Measurements from ENCODE around the gene PLEKHH2.

The PLEKHH2 gene

DNA sequence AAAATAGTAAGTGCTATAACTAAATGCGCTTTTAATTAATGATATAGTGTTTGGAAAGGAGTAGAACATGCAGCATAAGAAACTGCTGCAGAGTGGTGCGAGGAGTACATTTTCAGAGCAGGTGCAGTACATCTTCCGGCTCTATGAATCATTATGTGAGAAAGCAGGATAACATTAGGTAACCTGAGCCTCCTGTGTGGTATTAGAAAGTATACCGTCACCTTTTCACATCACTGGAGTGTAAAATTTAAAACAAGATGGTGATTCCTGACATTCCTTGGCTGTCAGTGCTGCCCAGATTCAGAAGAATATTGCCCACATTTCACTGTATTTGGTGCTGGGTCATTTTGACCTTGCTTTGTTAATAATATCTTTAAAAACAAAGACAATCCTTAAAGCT, 128.9 kb downstream of the PLEKHH2 start:
- no peak overlapping the region for H2AFZ ChIP-seq (ENCODE audit: low read depth, low read length)
- H4K91ac ChIP-seq (ENCODE audit: low read length): no peak overlapping the region
- no peak for DNase-seq
- H3K23ac ChIP-seq (ENCODE audit: low read length in 2 of 2): no peak overlapping the region
- no peak overlapping the region for H2BK120ac ChIP-seq (ENCODE audit: low read depth, low read length)
- no peak overlapping the region for H2BK15ac ChIP-seq (ENCODE audit: low read depth, poor library complexity, severe bottlenecking)
- H3K9me3 ChIP-seq (ENCODE audit: control insufficient read depth, low read length): no peaks in the 10 kb centered on the region
- no peaks in the 10 kb centered on the region for H3K27me3 ChIP-seq (ENCODE audit: control insufficient read depth in 1 of 2, insufficient read depth in 1 of 2, low read length in 2 of 2)
- peaks cover 10% of the 10 kb centered on the region for H3K4me1 ChIP-seq (ENCODE audit: control insufficient read depth, insufficient read depth, low read depth, low read length)
- no peak overlapping the region for H2BK5ac ChIP-seq (ENCODE audit: low read depth, low read length, poor library complexity, severe bottlenecking)
- H3K4me3 ChIP-seq (ENCODE audit: insufficient read depth in 1 of 2, low read depth in 1 of 2, low read length in 2 of 2): no peak overlapping the region
- H3K36me3 ChIP-seq (ENCODE audit: control insufficient read depth in 1 of 2, insufficient read depth in 2 of 2, low read depth in 1 of 2, low read length in 2 of 2): peaks cover 2 to 15% of the 10 kb centered on the region in 2 experiments
- no peak overlapping the region for H3K14ac ChIP-seq (ENCODE audit: low read length in 2 of 2)
- no peak overlapping the region for H3K4me2 ChIP-seq (ENCODE audit: low read length, poor library complexity, severe bottlenecking)
- WGBS: 90% methylated on average over 4 of the region's 4 CpGs
- H3K27ac ChIP-seq (ENCODE audit: low read length, poor library complexity, severe bottlenecking): peak overlapping the region; percentile 82
- H2AK5ac ChIP-seq (ENCODE audit: low read length, severe bottlenecking): no peak overlapping the region
- no peak overlapping the region for H2BK12ac ChIP-seq (ENCODE audit: low read length in 2 of 2)
- H3K9ac ChIP-seq (ENCODE audit: low read length): no peak overlapping the region
- peaks cover 3% of the 10 kb centered on the region for H3K79me1 ChIP-seq (replicated peaks; ENCODE audit: low read length, poor library complexity, severe bottlenecking)
- H4K8ac ChIP-seq (ENCODE audit: low read length): no peak overlapping the region
- no peak overlapping the region for H3K4ac ChIP-seq (ENCODE audit: low read depth in 1 of 2, low read length in 2 of 2)
- no peak overlapping the region for H3K18ac ChIP-seq (ENCODE audit: low read depth in 1 of 2, low read length in 2 of 2)

GRCh38 chr2:43773876-43774613, 137.0 kb downstream of the PLEKHH2 start, which contains the start of gene DYNC2LI1:
Gene DYNC2LI1, plus strand, starts transcription at chr2:43774039. Its CDS starts 100 bp downstream, at chr2:43774139.
- DNase-seq: peak; percentile 95
- H3K27ac ChIP-seq (ENCODE audit: low read length, poor library complexity, severe bottlenecking): peak within 1 kb of the TSS; percentile 80
- no peak within 1 kb of the TSS for H3K23ac ChIP-seq (ENCODE audit: low read length in 2 of 2)
- peak within 1 kb of the TSS; percentile 87 for H4K8ac ChIP-seq (ENCODE audit: low read length)
- H2AK5ac ChIP-seq (ENCODE audit: low read length, severe bottlenecking): peak within 1 kb of the TSS; percentile 44
- no peak within 1 kb of the TSS for H2BK15ac ChIP-seq (ENCODE audit: low read depth, poor library complexity, severe bottlenecking)
- H3K4me3 ChIP-seq (ENCODE audit: insufficient read depth in 1 of 2, low read depth in 1 of 2, low read length in 2 of 2): peak within 1 kb of the TSS; percentile 62 to 89
- peaks cover 4% of the 10 kb centered on the region for H3K79me1 ChIP-seq (replicated peaks; ENCODE audit: low read length, poor library complexity, severe bottlenecking)
- no peaks in the 10 kb centered on the region for H3K27me3 ChIP-seq (ENCODE audit: control insufficient read depth in 1 of 2, insufficient read depth in 1 of 2, low read length in 2 of 2)
- H4K91ac ChIP-seq (ENCODE audit: low read length): no peak within 1 kb of the TSS
- WGBS: 3% methylated on average over 25 of the region's 31 CpGs
- H3K18ac ChIP-seq (ENCODE audit: low read depth in 1 of 2, low read length in 2 of 2): peak within 1 kb of the TSS in 1 of 2 experiments; percentile 77
- H2BK12ac ChIP-seq (ENCODE audit: low read length in 2 of 2): no peak within 1 kb of the TSS
- peak within 1 kb of the TSS in 1 of 2 experiments; percentile 30 for H3K14ac ChIP-seq (ENCODE audit: low read length in 2 of 2)
- no peak within 1 kb of the TSS for H2BK120ac ChIP-seq (ENCODE audit: low read depth, low read length)
- peak within 1 kb of the TSS; percentile 74 for H3K4me2 ChIP-seq (ENCODE audit: low read length, poor library complexity, severe bottlenecking)
- H3K9ac ChIP-seq (ENCODE audit: low read length): peak within 1 kb of the TSS; percentile 97
- H2BK5ac ChIP-seq (ENCODE audit: low read depth, low read length, poor library complexity, severe bottlenecking): peak within 1 kb of the TSS; percentile 21
- H3K4ac ChIP-seq (ENCODE audit: low read depth in 1 of 2, low read length in 2 of 2): peak within 1 kb of the TSS in 1 of 2 experiments; percentile 8
- peaks cover 7 to 17% of the 10 kb centered on the region in 2 experiments for H3K36me3 ChIP-seq (ENCODE audit: control insufficient read depth in 1 of 2, insufficient read depth in 2 of 2, low read depth in 1 of 2, low read length in 2 of 2)
- peak within 1 kb of the TSS; percentile 49 for H2AFZ ChIP-seq (ENCODE audit: low read depth, low read length)
- H3K4me1 ChIP-seq (ENCODE audit: control insufficient read depth, insufficient read depth, low read depth, low read length): peaks cover 1% of the 10 kb centered on the region
- H3K9me3 ChIP-seq (ENCODE audit: control insufficient read depth, low read length): no peaks in the 10 kb centered on the region

DNA sequence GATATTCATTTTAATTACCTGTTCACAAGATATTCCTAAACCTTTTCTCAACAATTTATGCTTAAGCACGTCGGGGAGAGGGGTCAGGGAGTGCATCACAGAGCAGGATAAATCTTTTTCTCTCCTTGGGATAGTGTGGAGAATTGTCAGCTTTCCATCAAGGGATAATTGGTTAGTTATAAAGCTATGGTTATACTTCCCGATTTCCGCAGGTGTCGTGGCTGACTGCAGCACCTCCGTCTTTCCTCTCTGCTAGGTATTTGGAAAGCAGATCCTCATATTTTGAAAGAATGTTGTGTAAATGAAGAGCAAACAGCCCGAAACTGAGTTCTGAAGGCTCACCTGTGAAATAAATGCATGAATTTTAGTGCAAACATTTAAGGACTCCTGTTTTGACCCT, 137.6 kb downstream of the PLEKHH2 start:
- peak overlapping the region; percentile 97 for H3K9ac ChIP-seq (ENCODE audit: low read length)
- H3K27ac ChIP-seq (ENCODE audit: low read length, poor library complexity, severe bottlenecking): peak overlapping the region; percentile 80
- WGBS: 36% methylated on average over 6 of the region's 7 CpGs

GRCh38 chr2:43776324-43776723, 139.3 kb downstream of the PLEKHH2 start:
- DNase-seq: no peak
- no peak overlapping the region for H3K23ac ChIP-seq (ENCODE audit: low read length in 2 of 2)
- 79% methylated on average over 1 of the region's 1 CpG for WGBS

More for the DNA sequence above, 137.6 kb downstream of the PLEKHH2 start:
- H2AFZ ChIP-seq (ENCODE audit: low read depth, low read length): no peak overlapping the region
- peak overlapping the region; percentile 74 for H3K4me2 ChIP-seq (ENCODE audit: low read length, poor library complexity, severe bottlenecking)
- no peak overlapping the region for H4K91ac ChIP-seq (ENCODE audit: low read length)
- no peak for DNase-seq
- H3K23ac ChIP-seq (ENCODE audit: low read length in 2 of 2): no peak overlapping the region
- peaks cover 7 to 23% of the 10 kb centered on the region in 2 experiments for H3K36me3 ChIP-seq (ENCODE audit: control insufficient read depth in 1 of 2, insufficient read depth in 2 of 2, low read depth in 1 of 2, low read length in 2 of 2)
- no peak overlapping the region for H2BK120ac ChIP-seq (ENCODE audit: low read depth, low read length)
- H3K27me3 ChIP-seq (ENCODE audit: control insufficient read depth in 1 of 2, insufficient read depth in 1 of 2, low read length in 2 of 2): no peaks in the 10 kb centered on the region
- peak overlapping the region; percentile 44 for H2AK5ac ChIP-seq (ENCODE audit: low read length, severe bottlenecking)
- no peak overlapping the region for H3K4ac ChIP-seq (ENCODE audit: low read depth in 1 of 2, low read length in 2 of 2)
- no peak overlapping the region for H3K18ac ChIP-seq (ENCODE audit: low read depth in 1 of 2, low read length in 2 of 2)
- no peak overlapping the region for H3K14ac ChIP-seq (ENCODE audit: low read length in 2 of 2)
- H3K4me1 ChIP-seq (ENCODE audit: control insufficient read depth, insufficient read depth, low read depth, low read length): peaks cover 1% of the 10 kb centered on the region
- H3K4me3 ChIP-seq (ENCODE audit: insufficient read depth in 1 of 2, low read depth in 1 of 2, low read length in 2 of 2): peak overlapping the region in 1 of 2 experiments; percentile 89
- no peak overlapping the region for H4K8ac ChIP-seq (ENCODE audit: low read length)
- H2BK15ac ChIP-seq (ENCODE audit: low read depth, poor library complexity, severe bottlenecking): no peak overlapping the region
- H3K79me1 ChIP-seq (replicated peaks; ENCODE audit: low read length, poor library complexity, severe bottlenecking): peaks cover 4% of the 10 kb centered on the region
- H2BK5ac ChIP-seq (ENCODE audit: low read depth, low read length, poor library complexity, severe bottlenecking): no peak overlapping the region
- H2BK12ac ChIP-seq (ENCODE audit: low read length in 2 of 2): no peak overlapping the region
- H3K9me3 ChIP-seq (ENCODE audit: control insufficient read depth, low read length): no peaks in the 10 kb centered on the region

More at GRCh38 chr2:43776324-43776723, 139.3 kb downstream of the PLEKHH2 start:
- Histone ChIP-seq H3K4me2 (ENCODE audit: low read length, poor library complexity, severe bottlenecking) (no peak overlapping the region), H2BK120ac (ENCODE audit: low read depth, low read length) (no peak overlapping the region), H3K27ac (ENCODE audit: low read length, poor library complexity, severe bottlenecking) (no peak overlapping the region), H3K9me3 (ENCODE audit: control insufficient read depth, low read length) (no peaks in the 10 kb centered on the region), H4K8ac (ENCODE audit: low read length) (no peak overlapping the region), H3K4me3 (ENCODE audit: insufficient read depth in 1 of 2, low read depth in 1 of 2, low read length in 2 of 2) (no peak overlapping the region), H2BK15ac (ENCODE audit: low read depth, poor library complexity, severe bottlenecking) (no peak overlapping the region), H2AFZ (ENCODE audit: low read depth, low read length) (no peak overlapping the region), H3K18ac (ENCODE audit: low read depth in 1 of 2, low read length in 2 of 2) (no peak overlapping the region), H3K14ac (ENCODE audit: low read length in 2 of 2) (no peak overlapping the region), H3K4me1 (ENCODE audit: control insufficient read depth, insufficient read depth, low read depth, low read length) (peaks cover 1% of the 10 kb centered on the region), H2AK5ac (ENCODE audit: low read length, severe bottlenecking) (no peak overlapping the region), H3K36me3 (ENCODE audit: control insufficient read depth in 1 of 2, insufficient read depth in 2 of 2, low read depth in 1 of 2, low read length in 2 of 2) (peaks cover 7 to 26% of the 10 kb centered on the region in 2 experiments), H2BK12ac (ENCODE audit: low read length in 2 of 2) (no peak overlapping the region), H3K4ac (ENCODE audit: low read depth in 1 of 2, low read length in 2 of 2) (no peak overlapping the region), H4K91ac (ENCODE audit: low read length) (no peak overlapping the region), H3K79me1 (replicated peaks; ENCODE audit: low read length, poor library complexity, severe bottlenecking) (peaks cover 8% of the 10 kb centered on the region), H2BK5ac (ENCODE audit: low read depth, low read length, poor library complexity, severe bottlenecking) (no peak overlapping the region), H3K9ac (ENCODE audit: low read length) (no peak overlapping the region), H3K27me3 (ENCODE audit: control insufficient read depth in 1 of 2, insufficient read depth in 1 of 2, low read length in 2 of 2) (no peaks in the 10 kb centered on the region)
